ENCODE data around the gene FLAD1. TPM values are rescaled to one million over a fixed set of nuclear protein-coding genes. Genes with fewer than 3 reads are reported as not detected.

FLAD1 gene
- total RNA-seq, 2 donors from 2014 or later = 25.9 to 30.8 TPM

DNA sequence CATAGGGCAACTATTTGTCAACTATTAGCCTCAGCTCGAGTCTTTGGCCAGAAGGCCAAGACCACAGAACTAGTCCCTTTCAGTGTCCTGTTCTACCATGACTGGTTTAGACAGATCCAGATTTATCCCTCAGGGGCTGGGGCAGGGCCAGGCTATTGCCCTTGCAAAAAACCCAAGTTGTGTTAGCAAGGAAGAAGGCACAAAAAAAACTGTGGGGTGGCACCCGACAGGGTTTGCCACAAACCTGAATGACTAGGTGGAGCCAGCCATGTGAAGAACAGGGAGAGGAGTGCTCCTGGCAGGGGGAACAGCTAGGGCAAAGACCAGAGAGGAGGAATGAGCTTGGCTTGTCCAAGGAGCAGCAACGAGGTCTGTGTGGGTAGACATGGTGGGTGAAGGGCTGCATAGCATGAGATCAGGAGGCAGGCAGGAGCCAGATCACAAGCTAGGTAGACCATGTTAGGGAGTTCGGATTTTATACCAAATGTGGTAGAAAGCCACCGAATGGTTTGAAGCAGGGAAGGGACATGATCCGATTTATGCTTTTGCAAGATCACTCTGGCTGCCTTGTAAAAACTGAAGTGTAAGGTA lies 54.8 kb downstream of the FLAD1 start:
- DNase-seq (no peak), ATAC-seq (no peak)
- intact Hi-C loops (cut with DNase I) = loop anchor here in 1 of 2 donors (10.0 kb wide), 1 partner anchor 133 kb away; no protein-coding TSS in a partner anchor

GRCh38 chr1:155038602-155039307 lies 55.6 kb downstream of the FLAD1 start:
- no peak for DNase-seq
- intact Hi-C loops (cut with DNase I) = loop anchor here in 1 of 2 donors (10.0 kb wide), 1 partner anchor 134 kb away; no protein-coding TSS in a partner anchor
- ATAC-seq = peak; percentile 46 to 88

GRCh38 chr1:155039308-155039669 lies 56.1 kb downstream of the FLAD1 start:
- intact Hi-C loops (cut with DNase I) = loop anchor here in 1 of 2 donors (10.0 kb wide), 1 partner anchor 134 kb away; no protein-coding TSS in a partner anchor
- ATAC-seq = no peak

DNA sequence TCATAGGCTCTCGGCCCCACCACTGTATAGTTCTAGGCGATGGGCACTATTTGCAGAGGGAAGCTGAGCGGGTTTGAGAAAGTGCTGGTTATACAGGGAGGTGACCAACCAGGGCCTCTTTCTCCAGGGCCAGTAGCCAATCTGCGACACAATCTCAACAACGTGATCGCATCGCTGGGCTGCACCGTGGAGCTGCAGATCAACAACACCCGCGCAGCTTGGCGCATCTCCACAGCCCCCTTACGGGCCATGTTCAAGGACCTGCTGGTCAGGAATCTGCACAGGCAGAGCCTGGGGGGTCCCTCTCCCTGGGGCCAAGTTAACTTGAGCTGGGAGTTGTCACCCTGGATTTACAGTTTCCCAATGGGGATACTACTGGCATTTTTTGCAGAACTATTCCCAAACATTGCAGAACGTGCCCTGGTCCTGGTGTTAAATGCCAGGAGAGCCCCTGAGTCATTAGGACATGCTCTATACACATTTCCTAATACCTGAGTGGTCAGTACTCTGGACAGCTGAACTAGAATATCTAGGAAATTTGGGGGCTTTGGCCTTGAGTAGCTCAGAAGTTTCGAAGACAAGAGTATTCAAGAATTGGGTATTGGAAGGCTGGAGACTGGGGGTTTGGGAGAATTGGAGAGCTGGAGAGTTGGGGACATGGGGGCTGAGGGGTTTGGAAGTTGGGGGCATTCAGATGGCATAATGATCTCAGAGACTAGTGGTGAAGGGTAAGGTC lies 57.4 kb downstream of the FLAD1 start:
- intact Hi-C loops (cut with DNase I) = no loop called here
- no peak for DNase-seq

More at GRCh38 chr1:155039308-155039669, 56.1 kb downstream of the FLAD1 start:
- no peak for DNase-seq

More for the DNA sequence above, 57.4 kb downstream of the FLAD1 start:
- no peak for ATAC-seq

Small RNA genes within 50 kb of the gene (microRNA-seq; reads per million reads assigned to microRNA genes)
- gene MIR4258 = 0 reads per million in 2 donors

Other genes with a start within 250 kb of the FLAD1 start
- 1 to 10 TPM; 3.2 to 4.6 TPM for gene KCNN3, start 113.1 kb upstream of the FLAD1 start, total RNA-seq
- 10 to 100 TPM; 55.9 to 63.7 TPM for gene PMVK, start 46.6 kb upstream of the FLAD1 start, total RNA-seq
- 10 to 100 TPM; 58.8 to 69.7 TPM for gene PBXIP1, start 27.2 kb upstream of the FLAD1 start, total RNA-seq
- 10 to 100 TPM; 15.3 to 15.8 TPM for gene PYGO2, start 21.6 kb upstream of the FLAD1 start, total RNA-seq
- 100 to 1,000 TPM in 1 of 2 donors, 10 to 100 TPM in 1; 88.7 to 102 TPM for gene SHC1, start 12.6 kb upstream of the FLAD1 start, total RNA-seq
- gene CKS1B, start 8.7 kb upstream of the FLAD1 start, total RNA-seq = 10 to 100 TPM; 26.9 to 33.8 TPM
- not detected for gene LENEP, start 10.2 kb downstream of the FLAD1 start, total RNA-seq
- gene ZBTB7B, start 19.5 kb downstream of the FLAD1 start, total RNA-seq = 10 to 100 TPM; 49.6 to 52.6 TPM
- under 1 TPM in 1 of 2 donors, not detected in 1; 0.59 TPM for gene DCST2, start 50.4 kb downstream of the FLAD1 start, total RNA-seq
- gene DCST1, start 50.5 kb downstream of the FLAD1 start, total RNA-seq = not detected
- gene ADAM15, start 68.0 kb downstream of the FLAD1 start, total RNA-seq = 100 to 1,000 TPM; 108 to 142 TPM
- gene EFNA4, start 80.4 kb downstream of the FLAD1 start, total RNA-seq = 1 to 10 TPM; 2.5 to 2.7 TPM
- 1 to 10 TPM; 1.1 to 1.4 TPM for gene EFNA3, start 95.5 kb downstream of the FLAD1 start, total RNA-seq
- gene EFNA1, start 144.5 kb downstream of the FLAD1 start, total RNA-seq = 10 to 100 TPM; 33.3 to 39.1 TPM
- 10 to 100 TPM; 12.2 to 13.0 TPM for gene SLC50A1, start 152.5 kb downstream of the FLAD1 start, total RNA-seq
- 10 to 100 TPM; 65.8 to 78.6 TPM for gene DPM3, start 157.2 kb downstream of the FLAD1 start, total RNA-seq
- gene KRTCAP2, start 190.0 kb downstream of the FLAD1 start, total RNA-seq = 100 to 1,000 TPM; 143 to 156 TPM
- under 1 TPM; 0.15 to 0.21 TPM for gene TRIM46, start 190.5 kb downstream of the FLAD1 start, total RNA-seq
- 10 to 100 TPM; 17.9 to 18.6 TPM for gene THBS3, start 224.6 kb downstream of the FLAD1 start, total RNA-seq
- 10 to 100 TPM; 19.7 to 25.5 TPM for gene MTX1, start 225.4 kb downstream of the FLAD1 start, total RNA-seq